IMR-90 (cell line): ENCODE measurements around the gene SLC25A46. TPM values are rescaled to one million over a fixed set of nuclear protein-coding genes. Genes with fewer than 3 reads are reported as not detected.
A peak's percentile ranks its signal among the peaks of the same experiment; 100 is the strongest.

Experiments used
- ATAC-seq: fragments of 200-7000 bp; cut with Tn5 transposase; 2 replicates; pipeline ENCODE4 v1.9.1; 2020; ENCODE audit warnings: low read depth, mild to moderate bottlenecking, moderate library complexity
- BruUV-seq: library from RNA; stranded (reverse); fragments of 400-500 nt; replicated peaks from 2 replicates; lab custom pipeline; 2021; lab: Mats Ljungman, UMichigan
- CTCF ChIA-PET: fragments of 300-600 bp; formaldehyde crosslinking; extraction: SDS; loops from one replicate; lab custom pipeline; 2021; ENCODE audit warnings: antibody characterized with exemption; lab: Yijun Ruan, JAX
- POLR2A ChIA-PET: fragments of 300-600 bp; sonication (Branson Sonifier 250); formaldehyde crosslinking; loops from one replicate; lab custom pipeline; 2022; ENCODE audit warnings: antibody characterized with exemption; ENCODE audit not compliant: unreplicated experiment; lab: Charles Lee
- DNase-seq: peaks from one replicate; pipeline ENCODE4 v3.0.0; 2013
- H2AFZ ChIP-seq: replicated peaks from 2 replicates; pipeline ENCODE3; 2013; ENCODE audit warnings: low read length, mild to moderate bottlenecking; ENCODE audit not compliant: poor library complexity
- H2AK5ac ChIP-seq: 2 replicates; pipeline ENCODE4 v1.6.1; 2013; ENCODE audit warnings: low read depth, low read length, inconsistent platforms
- H2AK9ac ChIP-seq: replicated peaks from 2 replicates; pipeline ENCODE3; 2013; ENCODE audit warnings: mild to moderate bottlenecking, low read depth, low read length, moderate library complexity; ENCODE audit not compliant: poor library complexity
- H2BK120ac ChIP-seq: 2 replicates; pipeline ENCODE4 v1.6.1; 2013; ENCODE audit warnings: low read depth, low read length, inconsistent platforms
- H2BK15ac ChIP-seq: 3 replicates; pipeline ENCODE4 v1.6.1; 2013; ENCODE audit warnings: low read depth, low read length, inconsistent platforms
- H2BK20ac ChIP-seq: 2 replicates; pipeline ENCODE4 v1.6.1; 2013; ENCODE audit warnings: low read depth, mild to moderate bottlenecking, inconsistent platforms, low read length, moderate library complexity
- H2BK5ac ChIP-seq: 2 replicates; pipeline ENCODE4 v1.6.1; 2013; ENCODE audit warnings: mild to moderate bottlenecking, low read depth, low read length, inconsistent platforms; ENCODE audit not compliant: poor library complexity, severe bottlenecking
- H3K14ac ChIP-seq: replicated peaks from 2 replicates; pipeline ENCODE4 v1.6.1; 2013; ENCODE audit warnings: low read depth, low read length, inconsistent platforms
- H3K18ac ChIP-seq: 2 replicates; pipeline ENCODE4 v1.6.1; 2013; ENCODE audit warnings: low read depth, low read length, control low read depth
- H3K23ac ChIP-seq: 2 replicates; pipeline ENCODE4 v1.6.1; 2013; ENCODE audit warnings: low read depth, low read length, inconsistent platforms
- H3K27ac ChIP-seq: 2 replicates; pipeline ENCODE4 v1.5.1; 2013; ENCODE audit warnings: mild to moderate bottlenecking, control low read depth, low read length; ENCODE audit not compliant: insufficient read depth
- H3K27me3 ChIP-seq: 2 replicates; pipeline ENCODE4 v1.6.1; 2013; ENCODE audit warnings: low read length; ENCODE audit not compliant: control insufficient read depth, insufficient read depth
- H3K36me3 ChIP-seq: 2 replicates; pipeline ENCODE4 v1.6.1; 2013; ENCODE audit warnings: low read length, mixed read lengths; ENCODE audit not compliant: control insufficient read depth, insufficient read depth
- H3K4ac ChIP-seq: 2 replicates; pipeline ENCODE4 v1.6.1; 2013; ENCODE audit warnings: low read depth, low read length, inconsistent platforms
- H3K4me1 ChIP-seq: 2 replicates; pipeline ENCODE4 v1.6.1; 2013; ENCODE audit warnings: low read length, mixed read lengths; ENCODE audit not compliant: control insufficient read depth, insufficient read depth
- H3K4me2 ChIP-seq: 2 replicates; pipeline ENCODE4 v1.6.1; 2013; ENCODE audit warnings: low read depth, mild to moderate bottlenecking, control low read depth, low read length, moderate library complexity
- H3K4me3 ChIP-seq: 2 replicates; pipeline ENCODE4 v1.5.1; 2013; ENCODE audit warnings: low read depth, mild to moderate bottlenecking, control low read depth, low read length, moderate library complexity; ENCODE audit not compliant: insufficient read depth
- H3K56ac ChIP-seq: 2 replicates; pipeline ENCODE4 v1.6.1; 2013; ENCODE audit warnings: low read length, inconsistent platforms; ENCODE audit not compliant: insufficient read depth; ENCODE audit errors: extremely low read depth
- H3K79me1 ChIP-seq, 2 experiments: 2 replicates each; pipeline ENCODE4 v1.6.1; 2013; ENCODE audit warnings: low read length in 2 of 2, inconsistent platforms in 1 of 2, low read depth in 1 of 2
- H3K9ac ChIP-seq: 2 replicates; pipeline ENCODE4 v1.6.1; 2013; ENCODE audit warnings: low read depth, low read length, control low read depth
- H3K9me1 ChIP-seq: 2 replicates; pipeline ENCODE4 v1.6.1; 2013; ENCODE audit warnings: low read length, inconsistent platforms; ENCODE audit not compliant: insufficient read depth
- H3K9me3 ChIP-seq: 2 replicates; pipeline ENCODE4 v1.6.1; 2013; ENCODE audit warnings: low read length; ENCODE audit not compliant: control insufficient read depth, insufficient read depth
- H4K20me1 ChIP-seq: 2 replicates; pipeline ENCODE4 v1.6.1; 2013; ENCODE audit warnings: low read length, inconsistent platforms; ENCODE audit not compliant: insufficient read depth
- H4K5ac ChIP-seq: 2 replicates; pipeline ENCODE4 v1.6.1; 2013; ENCODE audit warnings: mild to moderate bottlenecking, low read depth, low read length, control low read depth
- H4K8ac ChIP-seq, 2 experiments: 2 replicates each; pipeline ENCODE4 v1.6.1; 2013; ENCODE audit warnings: low read depth in 2 of 2, low read length in 2 of 2, control low read depth in 1 of 2, inconsistent platforms in 1 of 2
- H4K91ac ChIP-seq: 2 replicates; pipeline ENCODE4 v1.6.1; 2013; ENCODE audit warnings: low read depth, low read length, inconsistent platforms; ENCODE audit not compliant: insufficient read depth
- BHLHE40 ChIP-seq: fragments of 150-350 bp; IDR thresholded peaks from 2 replicates; pipeline ENCODE4 v1.6.1; 2016; ENCODE audit warnings: mild to moderate bottlenecking, low read depth, low read length
- CEBPB ChIP-seq: IDR thresholded peaks from 2 replicates; pipeline ENCODE4 v1.6.1; 2012; ENCODE audit warnings: low read depth, low read length, improper control_type of control experiment
- CHD1 ChIP-seq: IDR thresholded peaks from 2 replicates; pipeline ENCODE4 v1.6.1; 2012; ENCODE audit warnings: low read depth, low read length, improper control_type of control experiment
- ELK1 ChIP-seq: fragments of 150-350 bp; IDR thresholded peaks from 2 replicates; pipeline ENCODE4 v1.6.1; 2016; ENCODE audit warnings: low read depth, mild to moderate bottlenecking, low read length, moderate library complexity, borderline replicate concordance
- FOS ChIP-seq: fragments of 150-350 bp; IDR thresholded peaks from 2 replicates; pipeline ENCODE4 v1.6.1; 2016; ENCODE audit warnings: low read depth, low read length
- MAFK ChIP-seq: IDR thresholded peaks from 2 replicates; pipeline ENCODE4 v1.6.1; 2012; ENCODE audit warnings: low read depth, low read length, improper control_type of control experiment
- MAZ ChIP-seq: IDR thresholded peaks from 2 replicates; pipeline ENCODE4 v1.6.1; 2012; ENCODE audit warnings: low read depth, mild to moderate bottlenecking, low read length, improper control_type of control experiment, moderate library complexity, borderline replicate concordance
- MXI1 ChIP-seq: IDR thresholded peaks from 2 replicates; pipeline ENCODE4 v1.6.1; 2012; ENCODE audit warnings: low read depth, mild to moderate bottlenecking, low read length, moderate library complexity, borderline replicate concordance
- NFE2L2 ChIP-seq: fragments of 150-350 bp; IDR thresholded peaks from 2 replicates; pipeline ENCODE4 v1.6.1; 2016; ENCODE audit warnings: low read depth, mild to moderate bottlenecking, low read length
- POLR2A ChIP-seq: IDR thresholded peaks from 2 replicates; pipeline ENCODE4 v1.6.1; 2012; ENCODE audit warnings: mild to moderate bottlenecking, low read depth, low read length
- RAD21 ChIP-seq: IDR thresholded peaks from 2 replicates; pipeline ENCODE4 v1.6.1; 2012; ENCODE audit warnings: low read length, improper control_type of control experiment
- RCOR1 ChIP-seq: IDR thresholded peaks from 2 replicates; pipeline ENCODE4 v1.6.1; 2012; ENCODE audit warnings: mild to moderate bottlenecking, low read length, improper control_type of control experiment; ENCODE audit not compliant: insufficient replicate concordance
- RFX5 ChIP-seq: IDR thresholded peaks from 2 replicates; pipeline ENCODE4 v1.8.0; 2012; ENCODE audit warnings: low read depth, mild to moderate bottlenecking, low read length, moderate library complexity
- SMC3 ChIP-seq: fragments of 150-350 bp; IDR thresholded peaks from 2 replicates; pipeline ENCODE4 v1.6.1; 2016; ENCODE audit warnings: low read depth, mild to moderate bottlenecking, antibody characterized with exemption, low read length, moderate library complexity
- WGBS, 2 experiments: methylation state at CpG; one replicate each; pipeline versions ENCODE4 v1.1.5 to v1.1.7; 2013; ENCODE audit warnings: missing lambda C conversion rate in 2 of 2; ENCODE audit not compliant: insufficient read length in 1 of 2; ENCODE audit errors: extremely low coverage in 2 of 2; 5-methylcytosine and 5-hydroxymethylcytosine counted together
- dilution Hi-C: fragments of 300-500 bp; cut with HindIII; formaldehyde crosslinking; loops from one replicate; pipeline ENCODE4 v1.14.3; 2018; ENCODE audit warnings: low sequenced_read_pairs; ENCODE audit not compliant: unreplicated experiment
- in situ Hi-C: fragments of 300-500 bp; cut with MboI; formaldehyde crosslinking; loops from 3 replicates; pipeline ENCODE4 v1.14.3; 2019; ENCODE audit warnings: low sequenced_read_pairs, inconsistent platforms, mixed read lengths
- intact Hi-C: fragments of 100-400 bp; cut with micrococcal nuclease; formaldehyde crosslinking; loops from 2 replicates; pipeline ENCODE4 v1.10.0; 2022
- polyA plus RNA-seq, 3 experiments: library from polyadenylated mRNA; depleted of rRNA; stranded (reverse); fragments of >200 nt; gene quantifications; 2 replicates each; pipeline ENCODE4 v1.2.3, GENCODE V29; 2012; ENCODE audit warnings: low replicate concordance in 1 of 3
- total RNA-seq: library from RNA; depleted of rRNA; stranded (reverse); fragments of >200 nt; gene quantifications from 2 replicates; pipeline ENCODE4 v1.2.3, GENCODE V29; 2012
- TF ChIP-seq, protein P1 (sequence below): fragments of 150-350 bp; IDR thresholded peaks from 2 replicates; pipeline ENCODE4 v1.6.1; 2017; ENCODE audit warnings: mild to moderate bottlenecking, antibody characterized with exemption, low read length, low read depth
- TF ChIP-seq, protein P2 (sequence below): conservative IDR thresholded peaks from 2 replicates; pipeline ENCODE4 v1.5.1; 2012; ENCODE audit warnings: mild to moderate bottlenecking, low read depth, low read length, improper control_type of control experiment

Gene SLC25A46
- total and polyA plus RNA-seq, 2 of the 4 experiments (the other 2 are of a cell fraction): 25.1 to 67.9 TPM

- Histone ChIP-seq H3K18ac (no peak overlapping the region), H3K27me3 (no peaks in the 10 kb centered on the region), H4K91ac (no peak overlapping the region), H2AK5ac (no peak overlapping the region), H2AK9ac (no peak overlapping the region), H2BK5ac (no peak overlapping the region), H3K27ac (no peak overlapping the region), H3K9me1 (no peaks in the 10 kb centered on the region), H2BK20ac (no peak overlapping the region), H2BK120ac (no peak overlapping the region), H4K8ac (no peak overlapping the region), H3K56ac (no peak overlapping the region), H2BK15ac (no peak overlapping the region), H3K14ac (no peak overlapping the region), H3K9me3 (no peaks in the 10 kb centered on the region), H4K5ac (no peak overlapping the region), H3K4me1 (no peaks in the 10 kb centered on the region), H3K4ac (no peak overlapping the region), H3K4me3 (no peak overlapping the region), H3K9ac (no peak overlapping the region), H3K23ac (no peak overlapping the region), H4K20me1 (no peaks in the 10 kb centered on the region), H2AFZ (no peak overlapping the region), H3K79me1 (no peaks in the 10 kb centered on the region), H3K36me3 (no peaks in the 10 kb centered on the region), H3K4me2 (peak overlapping the region; percentile 2; the same call in 1 of the 2 replicates)
- ChIA-PET POLR2A (no interaction called here), CTCF (no interaction called here)
- TF ChIP-seq CHD1 (no peak), MAZ (no peak), RFX5 (no peak), BHLHE40 (no peak), POLR2A (no peak), NFE2L2 (no peak), SMC3 (no peak), RCOR1 (no peak), MAFK (no peak), RAD21 (no peak), MXI1 (no peak), ELK1 (no peak), CEBPB (no peak), FOS (no peak)
- TF ChIP-seq, protein P1, sequence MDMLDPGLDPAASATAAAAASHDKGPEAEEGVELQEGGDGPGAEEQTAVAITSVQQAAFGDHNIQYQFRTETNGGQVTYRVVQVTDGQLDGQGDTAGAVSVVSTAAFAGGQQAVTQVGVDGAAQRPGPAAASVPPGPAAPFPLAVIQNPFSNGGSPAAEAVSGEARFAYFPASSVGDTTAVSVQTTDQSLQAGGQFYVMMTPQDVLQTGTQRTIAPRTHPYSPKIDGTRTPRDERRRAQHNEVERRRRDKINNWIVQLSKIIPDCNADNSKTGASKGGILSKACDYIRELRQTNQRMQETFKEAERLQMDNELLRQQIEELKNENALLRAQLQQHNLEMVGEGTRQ: no peak
- TF ChIP-seq, protein P2, sequence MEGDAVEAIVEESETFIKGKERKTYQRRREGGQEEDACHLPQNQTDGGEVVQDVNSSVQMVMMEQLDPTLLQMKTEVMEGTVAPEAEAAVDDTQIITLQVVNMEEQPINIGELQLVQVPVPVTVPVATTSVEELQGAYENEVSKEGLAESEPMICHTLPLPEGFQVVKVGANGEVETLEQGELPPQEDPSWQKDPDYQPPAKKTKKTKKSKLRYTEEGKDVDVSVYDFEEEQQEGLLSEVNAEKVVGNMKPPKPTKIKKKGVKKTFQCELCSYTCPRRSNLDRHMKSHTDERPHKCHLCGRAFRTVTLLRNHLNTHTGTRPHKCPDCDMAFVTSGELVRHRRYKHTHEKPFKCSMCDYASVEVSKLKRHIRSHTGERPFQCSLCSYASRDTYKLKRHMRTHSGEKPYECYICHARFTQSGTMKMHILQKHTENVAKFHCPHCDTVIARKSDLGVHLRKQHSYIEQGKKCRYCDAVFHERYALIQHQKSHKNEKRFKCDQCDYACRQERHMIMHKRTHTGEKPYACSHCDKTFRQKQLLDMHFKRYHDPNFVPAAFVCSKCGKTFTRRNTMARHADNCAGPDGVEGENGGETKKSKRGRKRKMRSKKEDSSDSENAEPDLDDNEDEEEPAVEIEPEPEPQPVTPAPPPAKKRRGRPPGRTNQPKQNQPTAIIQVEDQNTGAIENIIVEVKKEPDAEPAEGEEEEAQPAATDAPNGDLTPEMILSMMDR: no peak
- intact Hi-C loops (no loop called here), dilution Hi-C loops (no loop called here), in situ Hi-C loops (no loop called here)
- no peak for ATAC-seq
- no TSS peak for BruUV-seq
- WGBS, 2 experiments: no CpG with 5 or more reads among the region's 3 CpGs
- no peak for DNase-seq
Observed at GRCh38 chr5:110702704-110703103, 36.1 kb upstream of the SLC25A46 start.
